AG08396 (cell line): ENCODE measurements around the gene RNU5D-1.

Experiments
- DNase-seq: peaks from one replicate; pipeline ENCODE4 v3.0.0; 2012; ENCODE audit warnings: low spot score, mixed read lengths

The RNU5D-1 gene

DNA sequence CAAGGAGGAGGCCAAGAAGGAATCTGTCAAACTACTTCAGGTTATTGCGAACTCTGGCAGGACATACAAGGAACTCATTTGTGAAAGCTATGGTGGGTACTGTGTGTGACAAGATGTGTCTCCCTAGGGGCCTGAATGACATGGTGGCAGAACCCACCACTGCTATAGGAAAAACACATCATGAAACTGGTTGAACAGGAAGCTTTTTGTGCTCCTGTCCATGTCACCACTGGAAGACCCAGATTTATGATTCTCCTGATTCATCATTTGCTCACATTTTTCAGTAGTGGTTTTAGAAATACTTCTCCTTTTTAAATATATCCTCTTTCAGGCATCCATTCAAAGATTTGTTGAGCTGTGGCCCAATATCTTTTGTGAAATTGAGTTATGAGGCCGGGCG lies 32.8 kb downstream of the RNU5D-1 start:
- DNase-seq = no peak

DNA sequence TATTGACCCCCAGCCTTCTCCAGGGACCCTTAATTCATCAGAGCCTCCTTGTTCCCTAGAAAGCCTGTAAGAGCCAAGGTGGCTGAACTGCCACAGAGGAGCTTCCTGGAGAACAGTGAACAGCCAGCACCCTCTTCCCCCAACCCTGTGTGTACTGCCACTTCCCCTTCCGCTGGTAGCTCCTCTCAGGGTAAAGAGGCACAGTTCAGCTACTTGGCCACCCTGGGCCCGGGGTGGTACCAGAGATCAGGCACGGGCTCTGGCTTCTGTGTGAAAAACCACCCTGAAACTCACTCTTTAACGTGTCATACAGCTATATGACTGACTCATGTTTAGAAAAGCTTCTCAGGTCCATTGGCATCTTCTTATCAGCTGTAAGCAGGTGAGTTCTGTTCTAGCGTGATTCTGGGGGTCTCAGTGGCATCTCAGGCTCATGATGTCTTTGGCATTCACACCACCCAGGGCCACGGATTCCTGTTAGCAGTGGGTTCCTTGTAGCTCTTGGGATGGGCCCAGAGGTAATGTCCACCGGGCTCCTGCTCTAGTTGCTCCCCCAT lies 34.1 kb downstream of the RNU5D-1 start:
- no peak for DNase-seq

DNA sequence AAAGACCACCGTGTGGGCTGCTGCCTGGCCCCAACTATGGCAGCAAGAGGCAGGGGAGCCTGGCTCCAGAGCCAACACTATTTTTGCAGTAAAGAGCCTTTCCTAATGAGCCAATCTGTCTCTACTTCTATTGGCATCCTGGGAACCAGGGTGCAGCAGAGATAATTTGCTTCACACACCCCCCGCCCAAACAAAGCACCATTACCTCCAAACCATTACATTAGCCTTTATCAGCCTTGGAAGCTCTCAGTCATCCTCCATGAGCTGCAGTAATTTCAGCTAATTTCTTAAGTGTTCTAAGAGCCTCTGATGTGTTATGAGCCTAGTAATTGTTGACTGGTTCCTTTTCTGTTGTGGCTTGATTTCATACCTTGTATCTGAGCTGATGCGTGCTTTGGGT lies 34.9 kb downstream of the RNU5D-1 start:
- no peak for DNase-seq

DNA sequence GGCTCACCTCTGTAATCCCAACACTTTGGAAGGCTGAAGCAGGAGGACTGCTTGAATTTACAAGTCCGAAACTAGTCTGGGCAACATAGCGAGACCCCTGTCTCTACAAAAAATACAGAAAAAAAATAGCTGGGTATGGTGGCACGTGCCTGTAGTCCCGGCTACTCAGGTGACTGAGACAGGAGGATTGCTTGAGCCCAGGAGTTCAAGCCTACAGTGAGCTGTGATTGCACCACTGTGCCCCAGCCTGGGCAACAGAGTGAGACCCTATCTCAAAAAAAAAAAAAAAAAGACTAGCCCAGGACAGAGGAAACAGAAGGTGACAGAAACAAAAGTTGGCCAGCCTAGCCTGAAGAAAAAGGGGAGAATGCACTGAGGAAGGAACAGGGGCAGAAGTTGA lies 35.3 kb downstream of the RNU5D-1 start:
- DNase-seq = no peak

DNA sequence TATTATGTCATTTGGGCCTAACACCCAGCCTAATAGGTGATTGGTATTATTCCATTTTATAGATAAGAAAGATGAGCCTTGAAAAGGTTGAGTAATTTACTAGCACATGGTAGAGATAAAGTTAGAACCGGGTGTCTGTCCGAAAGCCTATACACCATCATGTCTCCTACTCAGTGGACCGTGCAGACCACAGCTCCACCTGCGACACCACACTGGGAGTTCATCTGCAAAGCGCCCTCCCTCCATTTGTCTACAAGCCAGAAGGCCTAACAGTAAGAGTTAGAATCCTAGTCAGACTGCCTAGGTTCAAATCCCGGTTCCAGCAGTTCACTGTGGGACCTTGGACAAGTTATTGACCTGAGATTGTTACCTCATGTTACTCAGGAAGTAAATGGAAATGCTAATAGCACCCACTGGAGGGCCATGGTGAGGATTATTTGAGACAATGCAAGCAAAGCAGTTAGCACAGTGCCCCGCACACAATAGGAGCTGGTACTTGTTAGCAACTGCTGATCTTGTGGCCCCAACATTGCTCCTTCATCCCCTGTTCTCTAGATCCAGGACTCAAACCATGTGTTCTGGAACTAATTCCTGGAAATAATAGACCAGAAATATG lies 36.0 kb downstream of the RNU5D-1 start:
- DNase-seq = no peak

DNA sequence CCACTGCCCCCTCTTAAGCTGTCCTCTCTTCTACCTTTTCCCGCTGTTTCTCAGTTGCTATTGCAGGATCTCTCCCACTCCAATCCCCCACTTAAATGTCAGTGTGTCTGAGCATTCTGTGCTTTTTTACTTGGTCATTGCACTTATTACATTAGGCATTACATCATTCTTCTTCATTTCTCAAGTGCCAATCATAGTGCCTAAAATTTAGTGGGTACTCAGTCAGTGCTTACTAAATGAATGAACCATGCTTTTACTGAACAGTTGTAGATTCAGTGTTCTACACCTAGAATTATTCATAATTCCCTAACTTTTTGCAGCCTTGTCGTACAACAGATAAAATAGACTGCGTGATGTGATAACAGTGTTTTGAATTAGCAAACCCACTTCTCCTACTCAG lies 37.1 kb downstream of the RNU5D-1 start:
- no peak for DNase-seq

DNA sequence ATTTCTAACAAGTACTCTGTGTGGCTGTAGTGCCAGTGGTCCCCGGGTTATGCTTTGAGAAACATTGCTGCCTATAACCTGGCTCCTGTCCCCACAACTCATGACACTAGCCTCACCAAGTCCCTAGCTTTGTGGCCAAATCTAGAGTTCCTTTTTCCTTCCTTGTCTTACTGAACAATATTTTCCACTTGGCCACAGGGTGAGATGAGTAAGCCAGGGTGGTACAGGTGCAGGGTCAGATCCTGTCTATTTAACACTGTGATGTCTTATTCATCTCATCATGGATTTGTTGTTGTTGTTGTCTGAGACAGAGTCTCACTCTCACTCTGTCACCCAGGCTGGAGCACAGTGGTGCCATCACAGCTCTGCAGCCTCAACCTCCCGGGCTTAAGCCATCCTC lies 37.8 kb downstream of the RNU5D-1 start:
- DNase-seq = no peak

DNA sequence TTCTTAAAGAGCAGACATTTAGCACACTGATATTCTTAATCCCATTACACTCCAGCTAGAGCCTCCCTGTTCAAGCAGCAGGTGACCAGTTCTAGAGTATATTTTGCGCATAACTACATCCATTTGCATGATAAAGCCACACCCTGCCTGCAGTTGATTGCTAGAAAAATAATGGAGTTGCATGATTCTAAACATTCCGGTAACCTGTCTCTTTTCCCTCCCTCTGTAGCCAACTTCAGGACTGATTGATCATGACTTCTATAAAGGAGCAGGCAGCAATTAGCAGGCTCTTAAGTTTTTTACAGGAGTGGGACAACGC lies 41.6 kb downstream of the RNU5D-1 start:
- no peak for DNase-seq

DNA sequence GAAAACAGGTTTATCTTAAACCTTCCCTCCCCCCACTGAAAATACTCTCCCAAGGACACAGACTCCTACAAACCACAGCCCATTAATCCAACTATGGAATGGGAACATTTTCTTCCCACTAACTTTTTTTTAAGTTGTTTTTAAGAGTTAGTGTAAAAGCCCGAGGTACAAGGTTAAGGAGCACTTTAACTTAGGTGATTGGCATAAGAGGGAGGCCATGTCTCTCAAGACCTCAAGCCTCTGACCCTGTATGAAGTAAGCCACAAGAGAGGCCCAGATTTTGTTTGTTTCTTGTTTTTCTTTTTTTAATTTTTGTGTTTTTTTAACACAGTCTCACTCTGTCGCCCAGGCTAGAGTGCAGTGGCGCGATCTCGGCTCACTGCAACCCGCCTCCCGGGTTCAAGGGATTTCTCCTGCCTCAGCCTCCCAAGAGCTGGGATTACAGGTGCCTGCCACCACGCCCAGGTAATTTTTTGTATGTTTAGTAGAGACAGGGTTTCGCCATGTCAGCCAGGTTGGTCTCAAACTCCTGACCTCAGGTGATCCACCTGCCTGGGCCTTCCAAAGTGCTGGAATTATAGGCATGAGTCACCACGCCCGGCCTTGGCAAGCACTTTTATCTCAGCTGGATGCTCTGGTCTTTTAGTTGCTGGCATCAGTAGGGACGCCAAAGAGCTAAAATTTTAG lies 42.1 kb downstream of the RNU5D-1 start:
- no peak for DNase-seq

DNA sequence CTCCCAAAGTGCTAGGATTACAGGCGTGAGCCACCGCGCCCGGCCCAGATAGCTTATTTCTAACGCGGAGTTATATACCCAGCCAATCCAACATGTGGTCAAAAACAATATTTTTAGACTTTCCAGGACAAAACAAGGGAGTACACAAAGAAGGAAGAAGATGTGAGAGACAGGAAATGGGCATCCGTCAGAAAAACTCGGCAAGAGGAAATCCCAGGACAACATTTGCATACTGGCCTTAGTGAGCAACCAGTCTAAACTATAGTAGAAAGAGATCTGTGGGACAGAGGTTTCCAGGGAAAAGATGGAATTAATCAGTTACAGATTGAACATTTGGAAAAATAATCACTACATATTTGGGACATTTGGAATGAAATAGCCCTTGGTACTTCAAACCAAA lies 45.1 kb downstream of the RNU5D-1 start:
- no peak for DNase-seq

DNA sequence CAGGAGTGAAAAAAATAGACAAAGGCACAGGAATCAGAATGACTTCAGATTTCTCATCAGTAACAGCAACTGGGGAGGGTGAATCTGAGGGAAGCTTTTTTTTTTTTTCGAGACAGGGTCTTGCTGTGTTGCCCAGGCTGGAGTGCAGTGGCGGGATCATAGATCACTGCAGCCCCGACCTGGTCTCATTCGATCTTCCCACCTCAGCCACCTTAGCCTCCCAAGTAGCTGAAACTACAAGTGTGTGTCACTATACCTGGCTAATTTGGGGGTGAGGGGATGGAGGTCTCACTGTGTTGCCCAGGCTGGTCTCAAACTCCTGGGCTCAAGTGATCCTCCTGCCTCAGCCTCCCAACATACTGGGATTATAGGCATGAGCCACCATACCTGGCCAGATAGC lies 45.8 kb downstream of the RNU5D-1 start:
- DNase-seq = no peak

DNA sequence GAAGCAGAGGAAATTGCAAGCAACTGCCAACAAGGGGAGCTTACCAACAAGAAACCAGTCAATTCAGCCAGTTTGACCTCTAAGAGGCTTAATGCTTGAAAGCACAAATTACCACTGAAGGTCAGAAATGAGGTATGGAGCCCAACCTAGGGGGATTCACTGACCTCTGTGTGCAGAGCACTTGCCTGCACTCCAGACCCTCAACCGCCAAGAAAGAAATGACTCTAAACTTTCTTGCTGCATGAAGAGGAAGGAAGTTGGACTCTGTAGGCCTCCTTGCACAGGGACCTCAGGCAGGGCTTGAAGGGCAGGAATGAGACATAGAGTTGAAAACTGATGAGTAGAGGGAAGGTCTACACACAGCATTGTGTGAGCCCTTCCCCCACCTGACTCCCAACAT lies 46.4 kb downstream of the RNU5D-1 start:
- DNase-seq = no peak

DNA sequence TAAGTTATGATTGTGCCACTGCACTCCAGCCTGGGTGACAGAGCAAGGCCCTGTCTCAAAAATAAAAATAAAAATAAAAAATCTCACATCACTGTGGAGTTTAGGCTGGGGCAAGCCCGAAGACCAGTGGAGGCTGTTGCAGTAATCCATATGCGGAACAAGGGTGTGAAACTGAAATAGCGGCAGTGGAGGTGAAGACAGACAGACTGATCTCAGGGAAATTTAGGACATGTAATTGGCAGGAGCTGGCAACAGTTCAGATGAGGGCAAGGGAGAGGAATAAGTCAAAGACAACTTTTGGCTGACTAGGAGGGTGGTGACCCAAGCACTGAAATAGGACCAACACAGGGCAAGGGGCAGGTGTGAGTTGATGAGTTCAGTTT lies 48.1 kb downstream of the RNU5D-1 start:
- no peak for DNase-seq

DNA sequence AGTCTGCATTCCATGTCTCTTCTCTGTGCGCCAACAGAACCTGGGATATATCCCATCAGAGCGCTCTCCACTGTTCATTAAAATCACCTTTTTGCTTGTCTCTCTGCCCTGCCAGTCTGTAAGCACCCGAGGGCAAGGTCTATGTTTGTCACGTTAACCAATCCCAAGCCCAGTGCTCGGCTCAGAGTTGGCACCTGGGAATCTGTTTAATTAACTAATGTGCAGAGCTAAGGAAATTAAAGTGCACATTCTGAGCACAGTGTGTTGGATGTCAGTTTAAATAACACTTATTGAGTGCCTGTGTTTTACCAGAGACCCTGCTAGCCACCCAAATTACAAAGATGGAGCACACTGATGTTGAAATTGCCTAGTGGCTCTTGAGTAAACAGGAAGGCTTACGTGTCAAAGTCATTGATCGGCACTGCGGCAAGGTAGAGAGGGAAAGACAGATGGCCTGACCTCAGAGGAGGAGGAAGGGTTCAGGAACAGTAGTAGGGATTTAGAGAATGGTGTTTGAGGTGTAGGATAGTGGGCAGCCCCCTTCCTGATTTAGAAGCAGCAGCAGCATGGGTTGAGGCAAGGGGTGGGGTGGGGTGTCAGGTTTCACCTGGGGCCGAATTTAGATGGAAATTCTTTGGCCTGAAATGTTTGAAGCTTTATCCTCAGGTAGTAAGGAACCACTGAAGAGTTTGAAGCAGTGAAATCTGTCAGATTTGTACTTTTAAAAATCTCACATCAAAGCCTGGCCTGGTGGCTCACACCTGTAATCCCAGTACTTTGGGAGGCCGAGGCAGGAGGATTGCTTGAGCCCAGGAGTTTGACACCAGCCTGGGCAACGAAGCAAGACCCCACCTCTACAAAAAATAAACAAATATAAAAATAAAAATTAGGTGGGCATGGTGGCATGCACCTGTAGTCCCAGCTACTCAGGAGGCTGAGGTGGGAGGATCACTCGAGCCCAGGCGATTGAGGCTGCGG lies 48.8 kb downstream of the RNU5D-1 start:
- no peak for DNase-seq
